ENCODE results near the gene RNF115. TPM values are rescaled to one million over a fixed set of nuclear protein-coding genes. Genes with fewer than 3 reads are reported as not detected.

RNF115 gene
- total RNA-seq, 6 donors from 2014 or later: 10.7 to 32.0 (median 19.0) TPM

DNA sequence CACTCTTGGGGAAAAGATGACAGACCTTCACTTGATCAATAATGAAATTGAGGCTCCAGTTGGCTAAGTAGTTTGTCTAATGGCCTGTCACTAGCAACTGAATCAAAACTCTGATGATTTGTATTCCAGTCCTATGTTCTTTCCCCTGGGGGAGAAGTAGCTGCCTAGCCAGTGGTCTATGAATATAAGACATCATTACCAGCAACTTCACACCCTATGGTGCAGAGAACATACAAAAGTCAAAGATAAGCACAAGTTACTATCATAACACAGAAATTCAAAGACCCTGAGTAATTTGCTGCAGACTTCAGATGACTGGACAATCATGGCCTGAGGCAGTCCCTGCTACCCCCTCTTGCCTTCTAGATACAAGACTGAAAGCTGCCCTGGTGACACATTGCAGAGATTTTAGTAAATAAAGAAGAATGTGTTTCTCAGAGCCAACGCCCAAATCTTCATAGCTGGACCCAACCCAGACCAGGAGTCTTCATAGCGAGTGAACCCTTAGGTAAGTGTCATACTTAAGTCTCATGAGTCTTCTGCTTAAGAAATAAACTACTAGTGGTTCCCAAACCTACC is 117.7 kb downstream of the RNF115 start:
- TF ChIP-seq POLR2AphosphoS5 (IDR thresholded peaks at IDR 0.05): no peak
- no peak for TF ChIP-seq EP300 (IDR thresholded peaks at IDR 0.05)
- TF ChIP-seq POLR2A (IDR thresholded peaks at IDR 0.05): no peak
- no peaks in the 10 kb centered on the region for H3K4me1 ChIP-seq
- no peaks in the 10 kb centered on the region for H3K9me3 ChIP-seq
- no peaks in the 10 kb centered on the region for H3K36me3 ChIP-seq
- ATAC-seq (ENCODE audit: low FRiP score in 2 of 2) (no peak), DNase-seq (no peak)
- no peaks in the 10 kb centered on the region for H3K27me3 ChIP-seq
- WGBS, 2 donors: 75 to 94% methylated on average over 2 of the region's 2 CpGs
- H3K4me3 ChIP-seq: no peak overlapping the region
- H3K27ac ChIP-seq: no peak overlapping the region

DNA sequence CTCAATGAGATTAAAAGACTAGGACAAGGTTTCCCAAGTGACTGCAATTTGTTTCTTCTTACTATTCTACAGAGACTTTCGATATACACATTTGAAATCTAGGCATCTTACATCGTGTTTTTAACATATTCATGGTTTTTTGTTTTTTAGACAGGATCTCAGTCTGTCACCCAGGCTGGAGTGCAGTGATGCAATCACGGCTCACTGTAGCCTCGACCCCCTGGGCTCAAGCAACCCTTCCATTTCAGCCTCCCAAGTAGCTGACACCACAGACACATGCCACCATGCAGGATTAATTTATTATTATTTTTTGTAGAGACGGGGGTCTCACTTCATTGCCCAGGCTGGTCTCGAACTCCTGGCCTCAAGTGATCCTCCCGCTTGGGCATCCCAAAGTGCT is 118.3 kb downstream of the RNF115 start:
- H3K27me3 ChIP-seq: no peaks in the 10 kb centered on the region
- no peaks in the 10 kb centered on the region for H3K4me1 ChIP-seq
- no peaks in the 10 kb centered on the region for H3K36me3 ChIP-seq
- no peak overlapping the region for H3K27ac ChIP-seq
- H3K4me3 ChIP-seq: no peak overlapping the region
- no peak for TF ChIP-seq POLR2A (IDR thresholded peaks at IDR 0.05)
- ATAC-seq (ENCODE audit: low FRiP score in 2 of 2): no peak
- 90% methylated on average over 7 of the region's 7 CpGs for WGBS, 2 donors
- H3K9me3 ChIP-seq: no peaks in the 10 kb centered on the region
- DNase-seq: no peak

DNA sequence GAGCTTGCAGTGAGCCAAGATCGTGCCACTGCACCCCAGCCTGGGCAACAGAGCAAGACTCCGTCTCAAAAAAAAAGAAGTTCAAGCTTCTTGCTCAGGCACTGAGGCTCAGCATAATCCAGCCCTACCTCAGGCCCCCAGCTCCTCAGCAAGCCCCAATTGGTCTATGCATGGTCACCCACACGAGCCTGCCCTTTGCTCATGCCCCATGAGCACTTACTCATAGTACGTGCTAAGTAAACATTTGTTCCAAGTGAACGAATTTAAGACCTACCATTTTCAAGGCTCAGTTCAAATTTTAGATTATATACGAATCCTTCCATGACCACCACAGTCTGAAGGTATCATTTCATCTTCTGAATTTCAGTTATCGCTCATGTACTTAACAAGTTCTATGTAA is 121.1 kb downstream of the RNF115 start:
- DNase-seq (no peak), ATAC-seq (ENCODE audit: low FRiP score in 2 of 2) (no peak)
- Histone ChIP-seq H3K27me3 (no peaks in the 10 kb centered on the region), H3K27ac (no peak overlapping the region), H3K36me3 (no peaks in the 10 kb centered on the region), H3K4me3 (no peak overlapping the region), H3K4me1 (no peaks in the 10 kb centered on the region), H3K9me3 (no peaks in the 10 kb centered on the region)
- 85% methylated on average over 7 of the region's 7 CpGs for WGBS, 2 donors
- TF ChIP-seq EP300 (IDR thresholded peaks at IDR 0.05): no peak
- no peak for TF ChIP-seq POLR2A (IDR thresholded peaks at IDR 0.05)
- no peak for TF ChIP-seq POLR2AphosphoS5 (IDR thresholded peaks at IDR 0.05)
- TF ChIP-seq CTCF (IDR thresholded peaks at IDR 0.05): no peak

- DNase-seq (no peak), ATAC-seq (ENCODE audit: low FRiP score in 2 of 2) (no peak)
- TF ChIP-seq CTCF (IDR thresholded peaks at IDR 0.05): no peak
- no peak for TF ChIP-seq POLR2AphosphoS5 (IDR thresholded peaks at IDR 0.05)
- no peak for TF ChIP-seq POLR2A (IDR thresholded peaks at IDR 0.05)
- TF ChIP-seq EP300 (IDR thresholded peaks at IDR 0.05): no peak
- Histone ChIP-seq H3K27me3 (no peaks in the 10 kb centered on the region), H3K4me1 (no peaks in the 10 kb centered on the region), H3K4me3 (no peak overlapping the region), H3K27ac (no peak overlapping the region), H3K9me3 (no peaks in the 10 kb centered on the region), H3K36me3 (no peaks in the 10 kb centered on the region)
- WGBS, 2 donors: 71 to 80% methylated on average over 2 of the region's 2 CpGs
These were observed 121.8 kb downstream of the RNF115 start for GRCh38 chr1:145702052-145702451.

DNA sequence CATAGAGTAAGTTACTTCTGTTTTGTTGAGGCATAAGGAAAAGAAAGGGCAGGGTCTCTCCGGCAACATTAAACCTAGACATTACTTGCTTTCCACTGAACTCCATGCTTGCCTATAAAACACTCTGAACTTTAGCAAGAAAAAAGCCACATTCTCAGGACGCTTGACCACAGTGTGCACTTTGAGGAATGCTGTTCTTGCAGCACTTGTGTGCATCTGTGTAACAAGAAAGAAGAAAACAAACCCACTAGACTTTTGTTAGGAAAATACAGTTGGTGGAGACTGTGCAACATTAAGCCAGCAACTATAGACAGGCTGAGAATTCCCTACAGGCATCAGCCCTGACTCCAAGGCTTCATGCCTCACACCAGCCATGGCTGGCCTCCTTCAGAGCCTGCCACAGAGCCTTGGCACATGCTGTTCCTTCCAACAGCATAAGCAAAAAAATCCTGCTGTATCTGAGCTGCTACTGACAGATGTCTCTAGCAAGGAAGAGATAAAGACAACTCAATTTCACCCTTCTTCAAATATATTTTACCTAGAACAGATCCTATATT is 122.5 kb downstream of the RNF115 start:
- H3K36me3 ChIP-seq: no peaks in the 10 kb centered on the region
- TF ChIP-seq POLR2AphosphoS5 (IDR thresholded peaks at IDR 0.05): no peak
- no peak for TF ChIP-seq EP300 (IDR thresholded peaks at IDR 0.05)
- TF ChIP-seq POLR2A (IDR thresholded peaks at IDR 0.05): no peak
- TF ChIP-seq CTCF (IDR thresholded peaks at IDR 0.05): no peak
- no peaks in the 10 kb centered on the region for H3K9me3 ChIP-seq
- H3K4me3 ChIP-seq: no peak overlapping the region
- DNase-seq (no peak), ATAC-seq (ENCODE audit: low FRiP score in 2 of 2) (no peak)
- no peaks in the 10 kb centered on the region for H3K4me1 ChIP-seq
- H3K27me3 ChIP-seq: no peaks in the 10 kb centered on the region
- no peak overlapping the region for H3K27ac ChIP-seq
- WGBS, 2 donors: 70 to 86% methylated on average over 2 of the region's 2 CpGs

GRCh38 chr1:145696630-145696960 is 127.3 kb downstream of the RNF115 start:
- no peak for ATAC-seq (ENCODE audit: low FRiP score in 2 of 2)
- H3K36me3 ChIP-seq: no peaks in the 10 kb centered on the region
- no peak for DNase-seq
- H3K9me3 ChIP-seq: no peaks in the 10 kb centered on the region
- no peaks in the 10 kb centered on the region for H3K4me1 ChIP-seq
- H3K27ac ChIP-seq: no peak overlapping the region
- no peaks in the 10 kb centered on the region for H3K27me3 ChIP-seq
- no peak for TF ChIP-seq POLR2A (IDR thresholded peaks at IDR 0.05)
- no peak for TF ChIP-seq POLR2AphosphoS5 (IDR thresholded peaks at IDR 0.05)
- TF ChIP-seq EP300 (IDR thresholded peaks at IDR 0.05): no peak
- no peak for TF ChIP-seq CTCF (IDR thresholded peaks at IDR 0.05)
- 87 to 92% methylated on average over 3 of the region's 3 CpGs for WGBS, 2 donors
- no peak overlapping the region for H3K4me3 ChIP-seq
